Measurements from ENCODE around the gene SHB.

DNA sequence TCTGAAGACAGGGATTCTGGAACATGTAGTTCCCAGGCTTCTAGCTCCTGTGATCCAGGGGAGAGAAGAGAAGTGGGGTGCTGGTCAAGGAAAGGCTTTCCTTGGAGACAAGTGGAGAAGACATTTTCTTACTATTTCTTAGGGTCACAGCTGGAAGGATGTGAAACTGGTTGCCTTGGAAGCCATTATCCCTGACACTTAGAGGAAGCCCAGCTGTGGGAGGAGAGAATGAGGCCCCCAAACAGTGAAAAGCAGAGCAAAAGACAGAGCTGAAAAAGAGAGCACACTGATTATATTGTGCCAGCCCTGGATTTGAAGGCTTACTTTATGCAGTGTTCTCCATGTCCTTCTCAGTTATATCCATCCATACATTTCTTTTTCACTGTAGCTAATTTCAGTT, 17.5 kb upstream of the SHB start:
- TF ChIP-seq, protein P1, sequence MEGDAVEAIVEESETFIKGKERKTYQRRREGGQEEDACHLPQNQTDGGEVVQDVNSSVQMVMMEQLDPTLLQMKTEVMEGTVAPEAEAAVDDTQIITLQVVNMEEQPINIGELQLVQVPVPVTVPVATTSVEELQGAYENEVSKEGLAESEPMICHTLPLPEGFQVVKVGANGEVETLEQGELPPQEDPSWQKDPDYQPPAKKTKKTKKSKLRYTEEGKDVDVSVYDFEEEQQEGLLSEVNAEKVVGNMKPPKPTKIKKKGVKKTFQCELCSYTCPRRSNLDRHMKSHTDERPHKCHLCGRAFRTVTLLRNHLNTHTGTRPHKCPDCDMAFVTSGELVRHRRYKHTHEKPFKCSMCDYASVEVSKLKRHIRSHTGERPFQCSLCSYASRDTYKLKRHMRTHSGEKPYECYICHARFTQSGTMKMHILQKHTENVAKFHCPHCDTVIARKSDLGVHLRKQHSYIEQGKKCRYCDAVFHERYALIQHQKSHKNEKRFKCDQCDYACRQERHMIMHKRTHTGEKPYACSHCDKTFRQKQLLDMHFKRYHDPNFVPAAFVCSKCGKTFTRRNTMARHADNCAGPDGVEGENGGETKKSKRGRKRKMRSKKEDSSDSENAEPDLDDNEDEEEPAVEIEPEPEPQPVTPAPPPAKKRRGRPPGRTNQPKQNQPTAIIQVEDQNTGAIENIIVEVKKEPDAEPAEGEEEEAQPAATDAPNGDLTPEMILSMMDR (IDR thresholded peaks at IDR 0.05) = no peak
- TF ChIP-seq POLR2A (IDR thresholded peaks at IDR 0.05) = no peak

All from lower leg skin (tissue), 3 donors.